PC-3 (cell line): ENCODE results near the gene HMX3.

Experiments
- EZH2 ChIP-seq: fragments of 300-600 bp; sonication (generic); IDR thresholded peaks from one replicate; pipeline ENCODE4 v1.6.1; 2017; ENCODE audit warnings: antibody characterized with exemption, mild to moderate bottlenecking, low read length; ENCODE audit not compliant: unreplicated experiment
- TF ChIP-seq, protein P1 (sequence below): fragments of 300-600 bp; sonication (generic); conservative IDR thresholded peaks from 2 replicates; pipeline ENCODE4 v1.5.1; 2017; ENCODE audit warnings: antibody characterized with exemption, low read depth, mild to moderate bottlenecking, low read length

- TF ChIP-seq, protein P1, sequence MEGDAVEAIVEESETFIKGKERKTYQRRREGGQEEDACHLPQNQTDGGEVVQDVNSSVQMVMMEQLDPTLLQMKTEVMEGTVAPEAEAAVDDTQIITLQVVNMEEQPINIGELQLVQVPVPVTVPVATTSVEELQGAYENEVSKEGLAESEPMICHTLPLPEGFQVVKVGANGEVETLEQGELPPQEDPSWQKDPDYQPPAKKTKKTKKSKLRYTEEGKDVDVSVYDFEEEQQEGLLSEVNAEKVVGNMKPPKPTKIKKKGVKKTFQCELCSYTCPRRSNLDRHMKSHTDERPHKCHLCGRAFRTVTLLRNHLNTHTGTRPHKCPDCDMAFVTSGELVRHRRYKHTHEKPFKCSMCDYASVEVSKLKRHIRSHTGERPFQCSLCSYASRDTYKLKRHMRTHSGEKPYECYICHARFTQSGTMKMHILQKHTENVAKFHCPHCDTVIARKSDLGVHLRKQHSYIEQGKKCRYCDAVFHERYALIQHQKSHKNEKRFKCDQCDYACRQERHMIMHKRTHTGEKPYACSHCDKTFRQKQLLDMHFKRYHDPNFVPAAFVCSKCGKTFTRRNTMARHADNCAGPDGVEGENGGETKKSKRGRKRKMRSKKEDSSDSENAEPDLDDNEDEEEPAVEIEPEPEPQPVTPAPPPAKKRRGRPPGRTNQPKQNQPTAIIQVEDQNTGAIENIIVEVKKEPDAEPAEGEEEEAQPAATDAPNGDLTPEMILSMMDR, result no peak
- no peak for TF ChIP-seq EZH2
Measured at GRCh38 chr10:123150271-123150985, 14.7 kb downstream of the HMX3 start.
